ENCODE results near the gene GATA2.

GRCh38 chr3:128506754-128507153, 13.8 kb upstream of the GATA2 start:
- TF ChIP-seq CTCF (IDR thresholded peaks at IDR 0.05) (no peak), EZH2 (IDR thresholded peaks at IDR 0.05; ENCODE audit: borderline replicate concordance, insufficient read depth, low read depth, low read length, poor library complexity, severe bottlenecking) (no peak)

Measured in B cell (primary cell).